ENCODE measurements around the gene KSR2.

The KSR2 gene

DNA sequence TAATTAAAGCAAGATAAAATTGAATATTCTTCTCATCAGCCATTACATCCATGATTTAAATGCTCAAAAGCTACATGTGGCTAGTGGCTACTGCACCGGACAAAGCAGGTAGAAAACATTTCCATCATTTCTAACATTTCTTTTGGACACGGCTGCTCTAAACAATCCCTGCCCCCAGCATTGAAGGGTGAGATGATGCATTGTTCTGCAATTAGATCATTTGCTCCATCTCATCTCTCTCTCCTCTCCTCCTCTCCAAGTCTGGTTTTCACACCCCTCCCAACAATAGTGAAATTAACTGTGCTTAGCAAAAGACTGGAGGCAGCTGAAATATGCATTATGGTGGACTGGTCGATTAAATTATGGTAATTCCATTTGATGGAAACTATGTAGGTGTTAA lies 288.5 kb downstream of the KSR2 start:
- Histone ChIP-seq H3K27me3 (ENCODE audit: insufficient read depth, insufficient read length) (no peaks in the 10 kb centered on the region), H3K4me3 (ENCODE audit: insufficient read length, low read depth) (no peak overlapping the region), H3K9ac (ENCODE audit: insufficient read length, low read depth) (no peak overlapping the region), H3K4me1 (ENCODE audit: insufficient read depth, insufficient read length) (peaks cover 8% of the 10 kb centered on the region), H3K36me3 (ENCODE audit: insufficient read depth, insufficient read length, low read length) (no peaks in the 10 kb centered on the region), H3K9me3 (ENCODE audit: insufficient read depth, low read length) (no peaks in the 10 kb centered on the region)
- TF ChIP-seq SUZ12 (IDR thresholded peaks at IDR 0.05; ENCODE audit: extremely low read depth, insufficient read depth, insufficient read length), result no peak
- TF ChIP-seq ZNF274 (IDR thresholded peaks at IDR 0.05; ENCODE audit: low read depth, low read length), result no peak
- TF ChIP-seq YY1 (IDR thresholded peaks at IDR 0.05; ENCODE audit: insufficient read depth, insufficient read length), result no peak
- no peak for DNase-seq (ENCODE audit: low read depth, low spot score)

DNA sequence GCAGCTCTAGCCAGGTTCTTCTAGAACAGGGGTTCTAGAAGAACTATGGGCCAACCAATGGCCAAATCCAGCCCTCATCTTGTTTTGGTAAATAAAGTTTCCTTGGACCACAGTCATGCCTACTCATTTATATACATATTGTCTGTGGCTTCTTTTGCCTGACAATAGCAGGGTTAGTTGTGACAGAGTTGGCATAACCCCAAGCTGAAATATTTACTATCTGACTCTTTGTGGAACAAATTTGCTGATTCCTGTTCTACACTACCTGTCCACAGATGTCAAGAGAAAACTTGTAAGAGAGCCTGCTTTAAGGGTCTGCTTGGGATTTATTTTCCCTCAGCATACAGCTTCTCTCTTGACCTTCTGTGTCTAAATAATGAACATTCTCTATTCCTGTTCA lies 289.0 kb downstream of the KSR2 start:
- H3K4me1 ChIP-seq (ENCODE audit: insufficient read depth, insufficient read length), result peaks cover 4% of the 10 kb centered on the region
- DNase-seq (ENCODE audit: low read depth, low spot score), result no peak
- no peaks in the 10 kb centered on the region for H3K27me3 ChIP-seq (ENCODE audit: insufficient read depth, insufficient read length)
- H3K9me3 ChIP-seq (ENCODE audit: insufficient read depth, low read length), result no peaks in the 10 kb centered on the region
- H3K4me3 ChIP-seq (ENCODE audit: insufficient read length, low read depth), result no peak overlapping the region
- H3K9ac ChIP-seq (ENCODE audit: insufficient read length, low read depth), result no peak overlapping the region
- TF ChIP-seq ZNF274 (IDR thresholded peaks at IDR 0.05; ENCODE audit: low read depth, low read length), result no peak
- no peak for TF ChIP-seq YY1 (IDR thresholded peaks at IDR 0.05; ENCODE audit: insufficient read depth, insufficient read length)
- no peak for TF ChIP-seq SUZ12 (IDR thresholded peaks at IDR 0.05; ENCODE audit: extremely low read depth, insufficient read depth, insufficient read length)
- H3K36me3 ChIP-seq (ENCODE audit: insufficient read depth, insufficient read length, low read length), result no peaks in the 10 kb centered on the region

DNA sequence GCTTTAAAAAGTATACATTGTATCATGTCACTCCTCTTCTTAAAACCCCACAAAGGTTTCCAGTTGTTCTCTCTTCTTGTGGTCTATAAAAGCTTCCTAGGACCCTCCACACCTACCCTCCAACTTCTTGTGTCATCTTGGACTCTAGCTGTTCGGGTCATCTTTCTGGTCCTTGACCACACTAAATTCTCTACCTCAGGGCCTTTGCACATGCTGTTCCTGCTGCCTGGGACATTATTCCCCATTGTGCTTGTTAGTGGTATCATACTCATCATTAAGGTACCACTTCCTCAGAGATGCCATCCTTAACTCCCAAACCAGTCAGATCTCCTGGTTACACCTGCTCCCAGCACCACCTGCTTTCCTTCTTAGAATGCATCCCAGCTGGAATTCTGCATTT lies 294.0 kb downstream of the KSR2 start:
- TF ChIP-seq YY1 (IDR thresholded peaks at IDR 0.05; ENCODE audit: insufficient read depth, insufficient read length), result no peak
- no peak for TF ChIP-seq SUZ12 (IDR thresholded peaks at IDR 0.05; ENCODE audit: extremely low read depth, insufficient read depth, insufficient read length)
- no peak for TF ChIP-seq ZNF274 (IDR thresholded peaks at IDR 0.05; ENCODE audit: low read depth, low read length)
- Histone ChIP-seq H3K9ac (ENCODE audit: insufficient read length, low read depth) (no peak overlapping the region), H3K27me3 (ENCODE audit: insufficient read depth, insufficient read length) (no peaks in the 10 kb centered on the region), H3K36me3 (ENCODE audit: insufficient read depth, insufficient read length, low read length) (no peaks in the 10 kb centered on the region), H3K9me3 (ENCODE audit: insufficient read depth, low read length) (no peaks in the 10 kb centered on the region), H3K4me3 (ENCODE audit: insufficient read length, low read depth) (no peak overlapping the region), H3K4me1 (ENCODE audit: insufficient read depth, insufficient read length) (peaks cover 4% of the 10 kb centered on the region)
- no peak for DNase-seq (ENCODE audit: low read depth, low spot score)

DNA sequence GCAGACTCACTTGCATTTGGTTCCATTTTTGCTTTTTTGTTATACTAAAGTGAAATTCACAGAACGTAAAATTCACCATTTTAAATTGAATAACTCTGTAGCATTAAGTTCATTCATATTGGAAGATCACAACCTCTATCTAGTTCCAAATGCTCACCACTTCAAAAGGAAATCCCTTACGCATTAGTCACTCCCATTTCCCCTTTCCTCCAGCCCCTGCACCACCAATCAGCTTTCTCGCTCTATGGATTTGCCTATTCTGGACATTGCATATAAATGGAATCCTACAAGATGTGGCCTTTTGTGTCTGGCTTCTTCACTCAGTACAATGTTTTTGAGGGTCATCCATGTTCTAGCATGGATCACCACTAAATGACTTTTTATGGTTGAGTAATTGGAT lies 294.5 kb downstream of the KSR2 start:
- no peak for TF ChIP-seq SUZ12 (IDR thresholded peaks at IDR 0.05; ENCODE audit: extremely low read depth, insufficient read depth, insufficient read length)
- TF ChIP-seq YY1 (IDR thresholded peaks at IDR 0.05; ENCODE audit: insufficient read depth, insufficient read length), result no peak
- TF ChIP-seq ZNF274 (IDR thresholded peaks at IDR 0.05; ENCODE audit: low read depth, low read length), result no peak
- no peaks in the 10 kb centered on the region for H3K9me3 ChIP-seq (ENCODE audit: insufficient read depth, low read length)
- no peak overlapping the region for H3K9ac ChIP-seq (ENCODE audit: insufficient read length, low read depth)
- H3K4me3 ChIP-seq (ENCODE audit: insufficient read length, low read depth), result no peak overlapping the region
- H3K27me3 ChIP-seq (ENCODE audit: insufficient read depth, insufficient read length), result no peaks in the 10 kb centered on the region
- H3K36me3 ChIP-seq (ENCODE audit: insufficient read depth, insufficient read length, low read length), result no peaks in the 10 kb centered on the region
- peaks cover 4% of the 10 kb centered on the region for H3K4me1 ChIP-seq (ENCODE audit: insufficient read depth, insufficient read length)
- DNase-seq (ENCODE audit: low read depth, low spot score), result no peak

DNA sequence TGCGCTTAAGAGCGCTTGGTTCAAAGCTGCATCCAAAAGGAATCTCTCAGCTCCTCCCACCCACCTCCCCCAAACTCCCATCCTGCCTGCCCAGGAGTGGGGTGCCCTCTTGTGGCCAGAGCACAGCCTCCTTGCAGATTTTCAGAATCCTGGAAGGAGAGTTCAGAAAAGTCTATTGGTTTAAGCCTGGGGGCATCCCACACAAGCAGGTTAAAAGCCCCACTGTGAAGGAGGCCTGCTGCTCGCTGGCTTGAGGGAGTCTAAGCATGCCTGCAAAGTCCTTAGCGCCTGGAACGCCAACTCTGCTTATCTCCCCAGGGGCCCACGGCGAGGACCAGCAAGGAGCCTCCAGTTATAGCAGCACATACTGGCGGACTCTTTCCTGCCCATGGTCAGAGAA lies 297.1 kb downstream of the KSR2 start:
- H3K4me3 ChIP-seq (ENCODE audit: insufficient read length, low read depth), result no peak overlapping the region
- peaks cover 4% of the 10 kb centered on the region for H3K4me1 ChIP-seq (ENCODE audit: insufficient read depth, insufficient read length)
- no peaks in the 10 kb centered on the region for H3K36me3 ChIP-seq (ENCODE audit: insufficient read depth, insufficient read length, low read length)
- no peaks in the 10 kb centered on the region for H3K9me3 ChIP-seq (ENCODE audit: insufficient read depth, low read length)
- TF ChIP-seq YY1 (IDR thresholded peaks at IDR 0.05; ENCODE audit: insufficient read depth, insufficient read length) (no peak), SUZ12 (IDR thresholded peaks at IDR 0.05; ENCODE audit: extremely low read depth, insufficient read depth, insufficient read length) (no peak), ZNF274 (IDR thresholded peaks at IDR 0.05; ENCODE audit: low read depth, low read length) (no peak)
- no peaks in the 10 kb centered on the region for H3K27me3 ChIP-seq (ENCODE audit: insufficient read depth, insufficient read length)
- no peak overlapping the region for H3K9ac ChIP-seq (ENCODE audit: insufficient read length, low read depth)
- peak; percentile 71 for DNase-seq (ENCODE audit: low read depth, low spot score)

DNA sequence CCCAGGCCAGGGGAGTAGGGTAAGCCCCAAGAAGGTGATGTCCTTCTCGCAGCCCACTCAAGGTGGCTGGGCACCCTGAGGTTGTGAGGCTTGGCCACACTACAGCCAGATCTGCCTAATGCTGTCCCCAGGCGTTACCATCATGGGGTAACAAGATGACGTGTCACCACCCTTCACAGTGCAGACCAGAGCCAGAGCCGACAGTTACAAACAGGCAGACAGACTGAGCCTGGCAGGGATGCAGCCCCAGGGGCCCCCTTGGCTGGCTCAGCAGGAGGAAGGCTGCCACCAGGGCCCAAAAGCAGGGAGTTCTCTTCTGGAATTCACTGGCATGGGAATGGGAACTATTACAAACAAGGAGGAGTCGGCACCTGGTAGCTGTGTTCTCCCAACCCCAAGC lies 304.6 kb downstream of the KSR2 start:
- DNase-seq (ENCODE audit: low read depth, low spot score), result no peak
- Histone ChIP-seq H3K9ac (ENCODE audit: insufficient read length, low read depth) (no peak overlapping the region), H3K27me3 (ENCODE audit: insufficient read depth, insufficient read length) (no peaks in the 10 kb centered on the region), H3K4me1 (ENCODE audit: insufficient read depth, insufficient read length) (no peaks in the 10 kb centered on the region), H3K4me3 (ENCODE audit: insufficient read length, low read depth) (no peak overlapping the region), H3K36me3 (ENCODE audit: insufficient read depth, insufficient read length, low read length) (no peaks in the 10 kb centered on the region), H3K9me3 (ENCODE audit: insufficient read depth, low read length) (no peaks in the 10 kb centered on the region)
- no peak for TF ChIP-seq ZNF274 (IDR thresholded peaks at IDR 0.05; ENCODE audit: low read depth, low read length)
- no peak for TF ChIP-seq YY1 (IDR thresholded peaks at IDR 0.05; ENCODE audit: insufficient read depth, insufficient read length)
- TF ChIP-seq SUZ12 (IDR thresholded peaks at IDR 0.05; ENCODE audit: extremely low read depth, insufficient read depth, insufficient read length), result no peak

DNA sequence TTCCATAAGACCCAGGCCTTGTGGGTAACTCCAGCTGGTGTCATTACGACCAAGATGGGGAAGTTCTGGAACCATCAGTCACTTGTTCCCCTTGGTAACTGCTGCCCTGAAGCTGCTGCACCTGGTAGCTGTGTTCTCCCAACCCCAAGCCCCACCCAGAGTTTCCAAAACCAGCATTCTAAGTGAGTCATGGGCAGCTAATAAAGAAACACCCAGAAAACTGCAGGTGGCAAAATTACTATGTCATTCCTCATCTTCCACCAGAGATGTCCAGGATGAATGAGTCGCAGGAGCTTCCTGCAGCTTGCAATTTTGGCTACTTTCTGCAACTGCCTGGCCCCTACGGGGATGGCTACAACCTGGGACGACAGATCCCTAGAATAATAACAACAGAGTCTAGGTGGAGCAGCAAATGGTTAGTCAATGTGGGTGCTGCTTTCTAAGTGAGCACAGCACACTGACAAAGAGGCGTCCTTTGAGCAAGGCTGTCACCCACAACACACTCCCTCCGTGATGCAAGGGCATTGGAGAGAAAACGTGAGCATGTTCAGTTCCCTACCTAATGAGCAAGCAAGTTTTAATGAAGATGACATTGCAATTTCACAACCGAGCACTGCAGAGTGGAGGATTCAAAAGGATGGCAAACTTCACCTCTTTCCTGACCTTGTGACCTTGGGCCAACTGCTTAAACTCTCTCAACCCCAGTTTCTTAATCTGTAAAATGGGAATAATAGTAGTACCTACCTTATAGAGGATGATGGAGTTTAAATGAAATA lies 306.0 kb downstream of the KSR2 start:
- H3K9me3 ChIP-seq (ENCODE audit: insufficient read depth, low read length), result no peaks in the 10 kb centered on the region
- no peak for DNase-seq (ENCODE audit: low read depth, low spot score)
- H3K36me3 ChIP-seq (ENCODE audit: insufficient read depth, insufficient read length, low read length), result no peaks in the 10 kb centered on the region
- no peak overlapping the region for H3K4me3 ChIP-seq (ENCODE audit: insufficient read length, low read depth)
- H3K9ac ChIP-seq (ENCODE audit: insufficient read length, low read depth), result no peak overlapping the region
- H3K4me1 ChIP-seq (ENCODE audit: insufficient read depth, insufficient read length), result no peaks in the 10 kb centered on the region
- TF ChIP-seq SUZ12 (IDR thresholded peaks at IDR 0.05; ENCODE audit: extremely low read depth, insufficient read depth, insufficient read length) (no peak), YY1 (IDR thresholded peaks at IDR 0.05; ENCODE audit: insufficient read depth, insufficient read length) (no peak), ZNF274 (IDR thresholded peaks at IDR 0.05; ENCODE audit: low read depth, low read length) (no peak)
- H3K27me3 ChIP-seq (ENCODE audit: insufficient read depth, insufficient read length), result no peaks in the 10 kb centered on the region
